ENCODE measurements around the gene ADCY5.

The ADCY5 gene

GRCh38 chr3:123419181-123419849, 29.6 kb downstream of the ADCY5 start:
- no peak for DNase-seq (ENCODE audit: low read depth)
- TF ChIP-seq, protein P1, sequence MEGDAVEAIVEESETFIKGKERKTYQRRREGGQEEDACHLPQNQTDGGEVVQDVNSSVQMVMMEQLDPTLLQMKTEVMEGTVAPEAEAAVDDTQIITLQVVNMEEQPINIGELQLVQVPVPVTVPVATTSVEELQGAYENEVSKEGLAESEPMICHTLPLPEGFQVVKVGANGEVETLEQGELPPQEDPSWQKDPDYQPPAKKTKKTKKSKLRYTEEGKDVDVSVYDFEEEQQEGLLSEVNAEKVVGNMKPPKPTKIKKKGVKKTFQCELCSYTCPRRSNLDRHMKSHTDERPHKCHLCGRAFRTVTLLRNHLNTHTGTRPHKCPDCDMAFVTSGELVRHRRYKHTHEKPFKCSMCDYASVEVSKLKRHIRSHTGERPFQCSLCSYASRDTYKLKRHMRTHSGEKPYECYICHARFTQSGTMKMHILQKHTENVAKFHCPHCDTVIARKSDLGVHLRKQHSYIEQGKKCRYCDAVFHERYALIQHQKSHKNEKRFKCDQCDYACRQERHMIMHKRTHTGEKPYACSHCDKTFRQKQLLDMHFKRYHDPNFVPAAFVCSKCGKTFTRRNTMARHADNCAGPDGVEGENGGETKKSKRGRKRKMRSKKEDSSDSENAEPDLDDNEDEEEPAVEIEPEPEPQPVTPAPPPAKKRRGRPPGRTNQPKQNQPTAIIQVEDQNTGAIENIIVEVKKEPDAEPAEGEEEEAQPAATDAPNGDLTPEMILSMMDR (IDR thresholded peaks at IDR 0.05; ENCODE audit: control insufficient read depth, insufficient read depth, low read depth, low read length, missing control alignments): no peak
- no peak overlapping the region for H3K4me3 ChIP-seq (ENCODE audit: control insufficient read depth, low read depth, low read length)

GRCh38 chr3:123416647-123417046, 32.2 kb downstream of the ADCY5 start:
- DNase-seq (ENCODE audit: low read depth): no peak
- TF ChIP-seq, protein P1 (IDR thresholded peaks at IDR 0.05; ENCODE audit: control insufficient read depth, insufficient read depth, low read depth, low read length, missing control alignments): no peak
- no peak overlapping the region for H3K4me3 ChIP-seq (ENCODE audit: control insufficient read depth, low read depth, low read length)

DNA sequence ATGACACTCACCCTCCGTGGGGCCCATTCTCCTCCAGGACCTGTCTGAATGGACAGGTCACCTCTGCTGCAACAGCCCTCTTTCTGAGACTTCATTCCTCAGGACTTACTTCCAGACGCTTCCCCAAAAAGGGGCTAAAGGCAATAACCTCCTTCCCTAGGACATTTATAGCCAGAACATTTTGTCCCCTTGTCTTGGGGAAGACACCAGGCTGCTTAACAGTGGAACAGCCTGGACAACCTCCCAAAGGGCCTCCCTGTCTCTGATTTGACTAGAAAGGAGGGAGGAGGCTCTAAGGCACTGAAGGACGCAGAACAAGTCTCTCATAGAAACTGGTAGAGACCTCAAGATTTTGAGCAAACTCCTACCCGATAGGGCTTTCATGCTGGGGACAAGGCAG, 32.7 kb downstream of the ADCY5 start:
- no peak overlapping the region for H3K4me3 ChIP-seq (ENCODE audit: control insufficient read depth, low read depth, low read length)
- TF ChIP-seq, protein P1 (IDR thresholded peaks at IDR 0.05; ENCODE audit: control insufficient read depth, insufficient read depth, low read depth, low read length, missing control alignments): no peak
- DNase-seq (ENCODE audit: low read depth): no peak

DNA sequence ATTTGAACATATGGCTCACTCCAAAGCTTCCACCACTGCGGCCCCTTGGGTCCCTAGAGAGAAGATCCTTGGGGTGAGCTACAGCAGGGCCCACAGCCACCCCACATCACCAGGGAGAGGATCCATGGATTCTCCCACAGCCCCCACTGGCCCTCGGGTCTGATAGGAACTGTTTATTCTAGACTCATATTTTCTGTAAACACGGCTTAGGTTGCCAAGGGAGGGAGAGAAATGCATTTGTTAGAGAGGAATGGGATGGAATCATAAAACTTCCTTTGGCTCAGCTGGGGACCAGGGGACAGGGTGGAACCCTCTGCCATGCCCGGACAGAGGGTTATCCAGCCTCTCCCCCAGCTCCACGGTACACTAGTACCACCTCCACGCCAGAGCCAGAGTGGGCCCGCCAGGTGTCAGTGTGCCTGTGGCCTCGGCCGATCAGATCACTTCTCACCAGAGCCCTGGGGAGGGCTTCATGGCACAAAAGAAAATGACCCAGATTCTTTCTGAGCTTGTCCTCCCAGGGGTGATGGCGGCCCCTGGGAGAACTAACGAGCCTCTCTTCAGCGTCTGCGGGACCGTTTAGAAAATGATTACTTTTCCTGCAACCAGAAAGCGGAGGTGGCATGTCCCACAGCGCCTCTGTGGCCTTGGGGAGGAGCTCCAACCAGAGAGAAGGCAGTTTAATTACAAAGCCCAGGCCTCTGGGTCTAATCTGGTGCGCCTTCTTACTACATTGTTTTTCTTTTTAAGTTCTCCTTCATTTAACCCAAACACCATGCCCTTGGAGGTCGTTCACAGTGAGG, 33.7 kb downstream of the ADCY5 start:
- no peak for DNase-seq (ENCODE audit: low read depth)
- TF ChIP-seq, protein P1 (IDR thresholded peaks at IDR 0.05; ENCODE audit: control insufficient read depth, insufficient read depth, low read depth, low read length, missing control alignments): no peak
- no peak overlapping the region for H3K4me3 ChIP-seq (ENCODE audit: control insufficient read depth, low read depth, low read length)

- H3K4me3 ChIP-seq (ENCODE audit: control insufficient read depth, low read depth, low read length): no peak overlapping the region
- TF ChIP-seq, protein P1 (IDR thresholded peaks at IDR 0.05; ENCODE audit: control insufficient read depth, insufficient read depth, low read depth, low read length, missing control alignments): no peak
- no peak for DNase-seq (ENCODE audit: low read depth)
Observed at GRCh38 chr3:123412811-123413604, 35.9 kb downstream of the ADCY5 start.

- no peak overlapping the region for H3K4me3 ChIP-seq (ENCODE audit: control insufficient read depth, low read depth, low read length)
- no peak for DNase-seq (ENCODE audit: low read depth)
- TF ChIP-seq, protein P1 (IDR thresholded peaks at IDR 0.05; ENCODE audit: control insufficient read depth, insufficient read depth, low read depth, low read length, missing control alignments): no peak
Observed at GRCh38 chr3:123412076-123412475, 36.8 kb downstream of the ADCY5 start.

Measured in AG09309 (cell line).